Smooth muscle cell (in vitro differentiated cells): ENCODE data around the gene OLFM1. TPM values are rescaled to one million over a fixed set of nuclear protein-coding genes. Genes with fewer than 3 reads are reported as not detected.

ENCODE experiments used
- DNase-seq: peaks from one replicate; lab custom pipeline; 2025; ENCODE audit not compliant: unreplicated experiment; lab: John Stamatoyannopoulos, UW
- H2AFZ ChIP-seq: fragments of 200-600 bp; sonication (generic); 2 replicates; pipeline ENCODE4 v1.6.0; 2016; ENCODE audit warnings: antibody characterized with exemption, low read depth, mild to moderate bottlenecking
- H3F3A ChIP-seq: fragments of 200-600 bp; sonication (generic); 2 replicates; pipeline ENCODE4 v1.6.0; 2017; ENCODE audit warnings: antibody characterized with exemption, low read depth
- H3K27ac ChIP-seq: fragments of 200-600 bp; sonication (generic); 2 replicates; pipeline ENCODE4 v1.5.1; 2016; ENCODE audit warnings: low read depth, mild to moderate bottlenecking
- H3K27me3 ChIP-seq: fragments of 200-600 bp; sonication (generic); 2 replicates; pipeline ENCODE4 v1.6.1; 2016; ENCODE audit warnings: low read depth, mild to moderate bottlenecking
- H3K36me3 ChIP-seq: fragments of 200-600 bp; sonication (generic); 2 replicates; pipeline ENCODE4 v1.5.1; 2016; ENCODE audit warnings: low read depth
- H3K4me1 ChIP-seq: fragments of 200-600 bp; sonication (generic); 2 replicates; pipeline ENCODE4 v1.5.1; 2016; ENCODE audit warnings: low read depth
- H3K4me2 ChIP-seq: fragments of 200-600 bp; sonication (generic); 2 replicates; pipeline ENCODE4 v1.6.0; 2016; ENCODE audit warnings: mild to moderate bottlenecking
- H3K4me3 ChIP-seq: fragments of 200-600 bp; sonication (generic); 2 replicates; pipeline ENCODE4 v1.5.1; 2016; ENCODE audit warnings: mild to moderate bottlenecking
- H3K79me2 ChIP-seq: fragments of 200-600 bp; sonication (generic); 2 replicates; pipeline ENCODE4 v1.6.0; 2016; ENCODE audit warnings: low read depth, mild to moderate bottlenecking
- H3K9ac ChIP-seq: fragments of 200-600 bp; sonication (generic); 2 replicates; pipeline ENCODE4 v1.6.0; 2016; ENCODE audit warnings: low read depth
- H3K9me3 ChIP-seq: fragments of 200-600 bp; sonication (generic); replicated peaks from 2 replicates; pipeline ENCODE4 v1.5.1; 2016; ENCODE audit warnings: low read depth
- H4K20me1 ChIP-seq: fragments of 200-600 bp; sonication (generic); 2 replicates; pipeline ENCODE4 v1.6.0; 2016; ENCODE audit warnings: low read depth
- WGBS: methylation state at CpG from one replicate; pipeline ENCODE4 v1.1.7; 2016; ENCODE audit warnings: low lambda C conversion rate; 5-methylcytosine and 5-hydroxymethylcytosine counted together
- polyA plus RNA-seq: library from polyadenylated mRNA; unstranded; fragments of >200 nt; fragmentation: Nextera tagmentation; extraction: Ambion mirVana; gene quantifications from 2 replicates; pipeline ENCODE4 v1.2.1, GENCODE V29; 2016
- total RNA-seq: library from RNA; depleted of rRNA; stranded (reverse); fragments of >200 nt; gene quantifications from 2 replicates; pipeline ENCODE4 v1.2.3, GENCODE V29; 2014
- TF ChIP-seq, protein P1 (sequence below): fragments of 200-600 bp; sonication (generic); IDR thresholded peaks from 2 replicates; pipeline ENCODE4 v1.5.1; 2017; ENCODE audit warnings: borderline replicate concordance, mild to moderate bottlenecking, antibody characterized with exemption; ENCODE audit not compliant: insufficient read depth, poor library complexity, severe bottlenecking

Gene OLFM1
- total and polyA plus RNA-seq, 2 experiments from 2014 or later, result 4.5 to 11.0 TPM

DNA sequence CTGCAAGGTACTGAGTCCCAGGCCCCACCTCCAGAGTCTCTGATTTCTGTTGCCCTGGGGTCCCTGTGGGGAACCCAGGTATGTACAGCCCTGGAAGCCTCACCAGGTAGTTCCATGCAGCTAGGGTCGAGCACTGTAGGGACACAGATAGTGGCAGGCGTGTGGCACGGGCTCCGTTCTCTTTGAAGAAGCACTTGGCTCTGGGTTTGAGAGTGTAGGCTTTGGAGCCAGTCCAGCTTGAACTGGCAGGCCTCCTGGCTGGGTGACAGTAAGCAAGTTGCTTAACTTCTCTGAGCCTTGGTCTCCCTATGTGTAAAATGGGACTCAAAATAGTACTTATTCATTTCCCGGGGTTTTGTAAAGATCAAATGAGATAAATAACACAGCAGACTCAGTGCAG is 5.6 kb downstream of the OLFM1 start:
- Histone ChIP-seq H3K4me2 (no peak overlapping the region), H3K4me3 (no peak overlapping the region), H3K9me3 (no peaks in the 10 kb centered on the region), H3K4me1 (no peaks in the 10 kb centered on the region), H3K27ac (no peak overlapping the region), H3F3A (no peaks in the 10 kb centered on the region), H4K20me1 (no peaks in the 10 kb centered on the region), H3K79me2 (no peaks in the 10 kb centered on the region), H3K27me3 (peaks cover 33% of the 10 kb centered on the region), H3K36me3 (no peaks in the 10 kb centered on the region), H3K9ac (no peak overlapping the region), H2AFZ (no peak overlapping the region)
- TF ChIP-seq, protein P1, sequence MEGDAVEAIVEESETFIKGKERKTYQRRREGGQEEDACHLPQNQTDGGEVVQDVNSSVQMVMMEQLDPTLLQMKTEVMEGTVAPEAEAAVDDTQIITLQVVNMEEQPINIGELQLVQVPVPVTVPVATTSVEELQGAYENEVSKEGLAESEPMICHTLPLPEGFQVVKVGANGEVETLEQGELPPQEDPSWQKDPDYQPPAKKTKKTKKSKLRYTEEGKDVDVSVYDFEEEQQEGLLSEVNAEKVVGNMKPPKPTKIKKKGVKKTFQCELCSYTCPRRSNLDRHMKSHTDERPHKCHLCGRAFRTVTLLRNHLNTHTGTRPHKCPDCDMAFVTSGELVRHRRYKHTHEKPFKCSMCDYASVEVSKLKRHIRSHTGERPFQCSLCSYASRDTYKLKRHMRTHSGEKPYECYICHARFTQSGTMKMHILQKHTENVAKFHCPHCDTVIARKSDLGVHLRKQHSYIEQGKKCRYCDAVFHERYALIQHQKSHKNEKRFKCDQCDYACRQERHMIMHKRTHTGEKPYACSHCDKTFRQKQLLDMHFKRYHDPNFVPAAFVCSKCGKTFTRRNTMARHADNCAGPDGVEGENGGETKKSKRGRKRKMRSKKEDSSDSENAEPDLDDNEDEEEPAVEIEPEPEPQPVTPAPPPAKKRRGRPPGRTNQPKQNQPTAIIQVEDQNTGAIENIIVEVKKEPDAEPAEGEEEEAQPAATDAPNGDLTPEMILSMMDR, result no peak
- WGBS, result 89% methylated on average over 5 of the region's 5 CpGs
- DNase-seq, result no peak

DNA sequence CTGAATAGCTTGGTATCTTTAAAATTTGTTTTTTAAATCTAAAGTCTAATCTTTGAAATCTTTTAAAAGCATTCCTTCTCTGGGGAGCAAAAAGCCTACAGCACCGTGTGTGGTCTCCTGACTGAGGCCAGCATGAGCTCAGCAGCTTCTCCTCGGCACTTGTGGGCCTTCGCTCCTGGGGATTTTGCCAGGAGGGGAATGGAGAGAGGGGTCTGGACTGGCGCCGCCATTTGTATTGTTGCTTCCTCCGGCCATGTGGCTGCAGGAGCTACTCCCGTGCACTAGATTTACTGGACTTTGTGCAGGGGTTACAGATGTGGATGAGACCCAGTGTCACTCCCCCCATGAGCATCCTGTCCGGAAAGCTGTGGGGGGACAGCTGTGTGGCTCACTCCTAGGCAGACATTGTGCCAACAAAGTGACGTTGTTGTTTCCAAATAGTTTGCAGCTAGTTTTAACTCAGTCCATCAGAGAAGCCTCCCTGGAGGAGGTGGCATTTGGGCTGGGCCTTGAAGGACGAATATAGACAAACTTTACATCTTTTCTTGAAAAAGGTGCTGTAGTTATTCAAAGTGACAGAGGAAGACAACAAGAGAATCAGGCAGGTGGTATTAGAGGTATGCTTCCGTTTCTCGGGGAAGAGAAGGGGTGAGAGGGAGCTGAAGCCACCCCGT is 6.6 kb downstream of the OLFM1 start:
- Histone ChIP-seq H3K9me3 (no peaks in the 10 kb centered on the region), H4K20me1 (no peaks in the 10 kb centered on the region), H3K4me3 (no peak overlapping the region), H3K9ac (no peak overlapping the region), H3K27ac (no peak overlapping the region), H2AFZ (no peak overlapping the region), H3K4me2 (no peak overlapping the region), H3F3A (no peaks in the 10 kb centered on the region), H3K27me3 (peaks cover 23% of the 10 kb centered on the region), H3K4me1 (no peaks in the 10 kb centered on the region), H3K79me2 (no peaks in the 10 kb centered on the region), H3K36me3 (no peaks in the 10 kb centered on the region)
- DNase-seq, result no peak
- TF ChIP-seq, protein P1, result no peak
- 78% methylated on average over 13 of the region's 13 CpGs for WGBS

DNA sequence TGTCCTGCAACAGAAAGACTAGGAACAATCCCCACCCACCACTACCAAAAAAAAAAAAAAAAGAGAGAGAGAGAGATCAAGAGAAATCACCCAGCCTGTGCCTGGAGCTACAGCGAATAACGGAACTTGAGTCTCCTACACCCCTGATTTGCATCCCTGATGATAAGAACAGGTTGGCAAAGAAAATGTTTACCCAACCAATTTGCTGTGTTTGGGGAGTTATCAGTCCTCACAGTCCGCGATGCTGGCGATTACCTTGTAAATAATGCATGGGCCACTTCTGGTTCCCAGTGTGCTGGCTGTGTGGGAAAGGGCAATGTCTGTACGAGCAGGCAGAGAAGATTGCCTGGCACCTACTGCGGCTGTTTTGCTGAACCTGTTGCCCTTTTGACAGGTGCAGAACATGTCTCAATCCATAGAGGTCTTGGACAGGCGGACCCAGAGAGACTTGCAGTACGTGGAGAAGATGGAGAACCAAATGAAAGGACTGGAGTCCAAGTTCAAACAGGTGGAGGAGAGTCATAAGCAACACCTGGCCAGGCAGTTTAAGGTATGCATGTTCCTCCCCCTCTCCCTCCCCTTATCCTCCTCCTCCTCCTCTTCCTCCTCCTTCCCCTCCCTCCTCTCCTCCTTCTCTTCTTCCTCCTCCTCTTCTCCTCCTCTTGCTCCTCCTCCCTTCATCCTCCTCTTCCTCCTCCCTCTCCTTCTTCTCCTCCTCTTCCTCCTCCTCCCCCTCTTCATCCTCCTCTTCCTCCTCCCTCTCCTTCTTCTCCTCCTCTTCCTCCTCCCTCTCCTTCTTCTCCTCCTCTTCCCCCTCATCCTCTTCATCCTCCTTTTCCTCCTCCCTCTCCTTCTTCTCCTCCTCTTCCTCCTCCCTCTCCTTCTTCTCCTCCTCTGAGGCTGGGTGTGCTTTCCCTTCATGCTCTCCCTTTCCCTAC is 8.3 kb downstream of the OLFM1 start:
- DNase-seq, result no peak
- Histone ChIP-seq H3F3A (no peaks in the 10 kb centered on the region), H3K4me1 (no peaks in the 10 kb centered on the region), H3K9ac (no peak overlapping the region), H3K27me3 (peaks cover 11% of the 10 kb centered on the region), H4K20me1 (no peaks in the 10 kb centered on the region), H2AFZ (no peak overlapping the region), H3K27ac (no peak overlapping the region), H3K9me3 (no peaks in the 10 kb centered on the region), H3K4me3 (no peak overlapping the region), H3K36me3 (no peaks in the 10 kb centered on the region), H3K4me2 (no peak overlapping the region), H3K79me2 (no peaks in the 10 kb centered on the region)
- TF ChIP-seq, protein P1, result no peak
- 83% methylated on average over 9 of the region's 9 CpGs for WGBS
